GM12801 (cell line): ENCODE measurements around the gene ATP2B1.

ENCODE experiments used
- TF ChIP-seq, protein P1 (sequence below): IDR thresholded peaks from one replicate; pipeline ENCODE4 v1.5.1; 2011; ENCODE audit warnings: control low read depth; ENCODE audit not compliant: insufficient read length; ENCODE audit errors: extremely low read depth

ATP2B1 gene

DNA sequence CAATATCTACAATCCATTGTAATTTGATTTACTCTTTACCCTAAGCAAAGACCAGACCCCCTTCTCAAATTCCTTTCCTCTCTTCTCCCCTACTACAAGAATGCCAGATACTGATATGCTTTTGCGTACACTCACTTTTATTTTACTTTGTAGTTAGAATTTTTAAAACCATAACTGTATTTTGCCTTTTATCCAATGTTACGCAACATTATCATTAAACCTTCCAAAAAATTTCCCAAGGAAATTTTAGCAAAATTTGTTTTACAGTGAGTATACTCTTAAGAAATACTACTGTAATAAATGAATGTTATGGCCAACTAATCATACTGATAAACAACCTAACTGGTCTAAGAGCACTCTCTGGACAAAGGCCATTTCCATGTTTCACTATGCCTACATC is 22.3 kb downstream of the ATP2B1 start:
- TF ChIP-seq, protein P1, sequence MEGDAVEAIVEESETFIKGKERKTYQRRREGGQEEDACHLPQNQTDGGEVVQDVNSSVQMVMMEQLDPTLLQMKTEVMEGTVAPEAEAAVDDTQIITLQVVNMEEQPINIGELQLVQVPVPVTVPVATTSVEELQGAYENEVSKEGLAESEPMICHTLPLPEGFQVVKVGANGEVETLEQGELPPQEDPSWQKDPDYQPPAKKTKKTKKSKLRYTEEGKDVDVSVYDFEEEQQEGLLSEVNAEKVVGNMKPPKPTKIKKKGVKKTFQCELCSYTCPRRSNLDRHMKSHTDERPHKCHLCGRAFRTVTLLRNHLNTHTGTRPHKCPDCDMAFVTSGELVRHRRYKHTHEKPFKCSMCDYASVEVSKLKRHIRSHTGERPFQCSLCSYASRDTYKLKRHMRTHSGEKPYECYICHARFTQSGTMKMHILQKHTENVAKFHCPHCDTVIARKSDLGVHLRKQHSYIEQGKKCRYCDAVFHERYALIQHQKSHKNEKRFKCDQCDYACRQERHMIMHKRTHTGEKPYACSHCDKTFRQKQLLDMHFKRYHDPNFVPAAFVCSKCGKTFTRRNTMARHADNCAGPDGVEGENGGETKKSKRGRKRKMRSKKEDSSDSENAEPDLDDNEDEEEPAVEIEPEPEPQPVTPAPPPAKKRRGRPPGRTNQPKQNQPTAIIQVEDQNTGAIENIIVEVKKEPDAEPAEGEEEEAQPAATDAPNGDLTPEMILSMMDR, result no peak

DNA sequence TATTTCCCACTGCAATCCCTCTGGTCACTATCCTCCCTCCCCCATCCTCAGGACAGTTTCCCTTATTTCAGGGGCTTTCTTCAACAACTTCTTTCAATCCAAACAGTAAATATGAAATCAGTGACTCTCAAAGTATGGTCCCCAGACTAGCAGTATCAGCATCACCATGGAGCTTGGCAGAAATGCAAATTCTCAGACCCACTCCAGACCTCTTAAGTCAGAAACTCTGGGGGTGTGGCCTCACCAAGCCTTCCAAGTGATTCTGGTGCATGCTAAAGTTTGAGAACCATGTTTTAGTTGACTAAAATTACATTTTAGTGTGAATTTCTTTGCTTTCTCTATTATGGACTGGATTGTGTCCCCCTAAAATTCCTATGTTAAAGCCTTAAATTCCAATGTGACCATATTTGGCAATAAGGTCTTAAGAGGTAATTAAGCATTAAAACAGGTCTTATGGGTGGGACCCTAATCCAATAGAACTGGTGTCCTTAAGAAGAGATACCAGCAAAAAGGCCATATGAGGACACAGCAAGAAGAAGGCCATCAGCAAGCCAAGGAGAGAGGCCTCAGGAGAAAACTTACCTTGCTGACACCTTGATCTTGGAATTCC is 23.2 kb downstream of the ATP2B1 start:
- TF ChIP-seq, protein P1, result no peak

DNA sequence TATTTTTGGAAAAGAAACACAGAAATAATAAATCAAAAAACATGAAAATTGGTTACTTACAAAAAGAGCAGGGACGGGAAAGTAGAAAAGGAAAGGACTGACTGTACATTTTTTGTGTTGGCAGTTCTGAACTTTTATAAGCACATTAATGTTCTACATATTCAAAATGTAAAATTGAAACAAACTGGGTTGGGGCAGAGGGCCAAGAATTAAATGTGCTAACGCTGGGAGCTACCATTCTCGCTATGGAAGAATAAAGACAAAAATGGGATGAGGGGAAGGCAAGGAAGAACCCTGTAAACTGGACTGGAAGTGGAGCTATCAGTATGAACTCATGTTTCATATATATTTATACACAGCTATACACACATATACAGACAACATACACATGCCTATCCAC is 24.5 kb downstream of the ATP2B1 start:
- TF ChIP-seq, protein P1, result no peak

DNA sequence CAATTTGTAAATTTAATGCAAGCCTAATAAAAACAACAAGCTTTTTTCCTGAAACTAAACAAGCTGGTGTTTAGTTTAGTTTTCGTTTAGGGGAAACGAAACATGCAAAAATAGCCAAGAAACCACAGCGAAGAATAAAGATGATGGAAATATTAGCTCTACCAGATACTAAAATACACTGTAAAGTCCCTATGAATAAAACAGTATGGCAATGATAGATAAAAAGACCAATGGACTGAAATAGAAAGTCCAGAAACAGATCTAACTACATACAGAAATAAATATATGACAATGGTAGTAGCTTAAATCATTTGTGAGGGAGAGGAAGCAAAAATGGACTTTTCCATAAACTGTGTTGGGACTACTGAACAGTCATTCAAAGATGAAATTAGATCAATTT is 26.4 kb downstream of the ATP2B1 start:
- TF ChIP-seq, protein P1, result no peak

DNA sequence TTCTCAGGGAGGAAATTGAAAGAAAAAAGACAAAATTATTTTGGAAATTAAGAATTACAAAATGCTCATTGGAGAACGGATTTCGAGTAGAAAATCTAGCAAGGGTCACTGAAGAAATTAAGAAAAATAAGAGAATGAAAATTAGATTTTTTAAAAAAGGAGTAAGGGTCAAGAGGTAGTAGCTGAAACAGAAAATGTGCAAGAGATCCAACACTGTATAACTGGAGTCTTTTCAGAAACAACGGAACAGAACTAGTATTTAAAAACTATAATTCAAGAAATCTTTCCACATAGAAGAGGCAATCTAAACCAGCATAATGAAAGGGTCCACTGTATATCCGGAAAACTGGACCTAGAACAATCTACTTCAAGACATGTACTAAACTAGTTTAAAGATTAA is 28.2 kb downstream of the ATP2B1 start:
- TF ChIP-seq, protein P1, result no peak

DNA sequence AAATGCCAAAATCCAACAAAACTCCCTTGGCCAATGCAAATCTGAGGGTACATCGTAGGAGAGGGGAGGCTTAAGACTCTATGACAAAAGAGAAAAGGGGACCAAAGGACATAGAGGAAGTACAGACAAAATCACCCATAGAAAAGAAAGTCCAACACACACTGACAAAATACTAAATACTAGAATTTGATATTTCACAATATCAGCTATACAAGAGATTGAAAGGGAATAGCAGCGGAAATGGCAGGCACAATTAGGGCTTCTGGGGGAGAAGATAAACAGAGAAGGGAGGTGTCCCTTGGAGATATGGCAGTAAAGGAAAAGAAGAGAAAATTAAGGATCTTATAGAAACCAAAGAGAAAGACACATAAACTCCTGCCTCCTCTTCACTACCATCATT is 29.0 kb downstream of the ATP2B1 start:
- TF ChIP-seq, protein P1, result no peak

DNA sequence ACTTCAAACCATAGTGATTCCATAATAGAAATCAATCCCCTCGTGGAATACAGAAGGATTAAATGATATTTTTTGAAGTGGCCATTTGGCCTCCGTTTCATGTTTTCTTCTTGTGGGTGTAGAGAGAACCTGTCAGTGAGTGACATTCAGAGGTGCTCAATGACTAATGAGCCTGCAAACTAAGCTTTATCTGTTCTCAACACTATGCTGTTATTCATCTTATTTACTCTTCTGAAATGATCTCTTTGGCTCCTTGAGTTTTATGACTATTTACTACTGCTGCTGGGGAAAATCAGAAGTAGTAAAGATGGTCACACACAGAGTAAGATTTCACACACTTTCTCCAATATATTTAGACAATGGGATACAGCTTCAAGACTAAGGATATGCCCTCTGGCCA is 30.4 kb downstream of the ATP2B1 start:
- TF ChIP-seq, protein P1, result no peak
